WTC11 (cell line): Measurements from ENCODE around the gene ALOX15. TPM values are rescaled to one million over a fixed set of nuclear protein-coding genes. Genes with fewer than 3 reads are reported as not detected.

Experiments
- AFF4 ChIP-seq: sonication (generic); formaldehyde crosslinking; IDR thresholded peaks from 2 replicates; pipeline ENCODE4 v1.8.1; 2023; ENCODE audit warnings: mild to moderate bottlenecking, missing genetic modification reagents, borderline replicate concordance
- CREM ChIP-seq: sonication (generic); formaldehyde crosslinking; IDR thresholded peaks from 2 replicates; pipeline ENCODE4 v1.8.1; 2022; ENCODE audit warnings: mild to moderate bottlenecking, missing genetic modification reagents, moderate library complexity
- FOXP1 ChIP-seq: sonication (generic); formaldehyde crosslinking; IDR thresholded peaks from 2 replicates; pipeline ENCODE4 v1.8.0; 2022; ENCODE audit warnings: missing genetic modification reagents, mild to moderate bottlenecking, moderate library complexity, borderline replicate concordance
- HMGA2 ChIP-seq: fragments of 250-450 bp; sonication (Bioruptor Pico); IDR thresholded peaks from 2 replicates; pipeline ENCODE4 v1.4.0; 2021; ENCODE audit warnings: mild to moderate bottlenecking, moderate library complexity
- IRF2 ChIP-seq: sonication (generic); formaldehyde crosslinking; IDR thresholded peaks from 2 replicates; pipeline ENCODE4 v1.8.0; 2022; ENCODE audit warnings: low read depth, missing genetic modification reagents, borderline replicate concordance
- JAZF1 ChIP-seq: fragments of 250-450 bp; sonication (Bioruptor Pico); IDR thresholded peaks from 2 replicates; pipeline ENCODE4 v1.9.0; 2021; ENCODE audit warnings: moderate library complexity, mild to moderate bottlenecking, inconsistent platforms
- NFATC4 ChIP-seq: fragments of 250-450 bp; sonication (Bioruptor Pico); IDR thresholded peaks from 2 replicates; pipeline ENCODE4 v1.9.0; 2021; ENCODE audit warnings: mild to moderate bottlenecking
- NR1H2 ChIP-seq: sonication (generic); formaldehyde crosslinking; IDR thresholded peaks from 2 replicates; pipeline ENCODE4 v1.9.0; 2021; ENCODE audit warnings: mild to moderate bottlenecking, moderate library complexity, missing genetic modification reagents
- RELA ChIP-seq: sonication (generic); formaldehyde crosslinking; IDR thresholded peaks from 2 replicates; pipeline ENCODE4 v1.8.1; 2022; ENCODE audit warnings: missing genetic modification reagents, mild to moderate bottlenecking, borderline replicate concordance
- SMAD4 ChIP-seq: sonication (generic); formaldehyde crosslinking; IDR thresholded peaks from 2 replicates; pipeline ENCODE4 v1.8.0; 2022; ENCODE audit warnings: mild to moderate bottlenecking, missing genetic modification reagents
- SP1 ChIP-seq: sonication (generic); formaldehyde crosslinking; conservative IDR thresholded peaks from 2 replicates; pipeline ENCODE4 v1.8.1; 2022; ENCODE audit warnings: missing genetic modification reagents
- STAT6 ChIP-seq: sonication (generic); formaldehyde crosslinking; conservative IDR thresholded peaks from 2 replicates; pipeline ENCODE4 v1.8.1; 2023; ENCODE audit warnings: mild to moderate bottlenecking, low read depth, missing genetic modification reagents, moderate library complexity
- TP53 ChIP-seq: sonication (generic); formaldehyde crosslinking; IDR thresholded peaks from 2 replicates; pipeline ENCODE4 v1.8.1; 2023; ENCODE audit warnings: mild to moderate bottlenecking, missing genetic modification reagents
- USF1 ChIP-seq: sonication (generic); formaldehyde crosslinking; IDR thresholded peaks from 2 replicates; pipeline ENCODE4 v1.8.0; 2022; ENCODE audit warnings: mild to moderate bottlenecking, missing genetic modification reagents
- ZNF138 ChIP-seq: sonication (generic); formaldehyde crosslinking; conservative IDR thresholded peaks from 2 replicates; pipeline ENCODE4 v1.8.1; 2022; ENCODE audit warnings: mild to moderate bottlenecking, moderate library complexity, missing genetic modification reagents
- ZNF263 ChIP-seq: sonication (generic); formaldehyde crosslinking; IDR thresholded peaks from 2 replicates; pipeline ENCODE4 v1.8.1; 2022; ENCODE audit warnings: low read depth, mild to moderate bottlenecking, moderate library complexity, missing genetic modification reagents
- ZNF396 ChIP-seq: fragments of 250-450 bp; sonication (Bioruptor Pico); IDR thresholded peaks from 2 replicates; pipeline ENCODE4 v1.8.0; 2021; ENCODE audit warnings: mild to moderate bottlenecking, moderate library complexity, borderline replicate concordance
- ZNF423 ChIP-seq: fragments of 250-450 bp; sonication (Bioruptor Pico); IDR thresholded peaks from 2 replicates; pipeline ENCODE4 v2.1.2; 2022; ENCODE audit warnings: mild to moderate bottlenecking, moderate library complexity
- ZNF425 ChIP-seq: fragments of 250-450 bp; sonication (Bioruptor Pico); conservative IDR thresholded peaks from 2 replicates; pipeline ENCODE4 v1.9.0; 2021; ENCODE audit warnings: mild to moderate bottlenecking
- total RNA-seq: library from RNA; stranded (reverse); gene quantifications from 3 replicates; pipeline ENCODE4 v1.2.3, GENCODE V29; 2021
- TF ChIP-seq, protein P1 (sequence below): fragments of 250-450 bp; sonication (Bioruptor Pico); IDR thresholded peaks from 2 replicates; pipeline ENCODE4 v1.9.0; 2021; ENCODE audit warnings: moderate library complexity, mild to moderate bottlenecking, inconsistent platforms, borderline replicate concordance
- TF ChIP-seq, protein P2 (sequence below): sonication (generic); formaldehyde crosslinking; IDR thresholded peaks from 2 replicates; pipeline ENCODE4 v1.8.0; 2022; ENCODE audit warnings: mild to moderate bottlenecking, missing genetic modification reagents
- TF ChIP-seq, protein P3 (sequence below): sonication (generic); formaldehyde crosslinking; IDR thresholded peaks from 2 replicates; pipeline ENCODE4 v1.8.1; 2023; ENCODE audit warnings: mild to moderate bottlenecking, missing genetic modification reagents, moderate library complexity
- TF ChIP-seq, protein P4 (sequence below): fragments of 250-450 bp; sonication (Bioruptor Pico); IDR thresholded peaks from 2 replicates; pipeline ENCODE4 v2.1.2; 2022; ENCODE audit warnings: mild to moderate bottlenecking, moderate library complexity

Gene ALOX15
- total RNA-seq, 1 experiment from 2014 or later, result 0.50 TPM

- TF ChIP-seq ZNF263 (CRISPR knock-in tag) (0 out of 2 replicates have a peak, but pooled peaks have one; percentile 30), HMGA2 (CRISPR knock-in tag) (no peak), ZNF396 (CRISPR knock-in tag) (no peak), SMAD4 (no peak), TP53 (CRISPR knock-in tag) (no peak), ZNF138 (CRISPR knock-in tag) (no peak), CREM (CRISPR knock-in tag) (peak; percentile 56; the same call in 1 of the 2 replicates), RELA (0 out of 2 replicates have a peak, but pooled peaks have one; percentile 49), SP1 (CRISPR knock-in tag) (no peak), ZNF425 (CRISPR knock-in tag) (no peak), FOXP1 (CRISPR knock-in tag) (peak; percentile 84; the same call in 1 of the 2 replicates), USF1 (CRISPR knock-in tag) (no peak), IRF2 (no peak), AFF4 (CRISPR knock-in tag) (no peak), JAZF1 (CRISPR knock-in tag) (no peak), NFATC4 (CRISPR knock-in tag) (no peak), STAT6 (no peak), ZNF423 (0 out of 2 replicates have a peak, but pooled peaks have one; percentile 28), NR1H2 (CRISPR knock-in tag) (no peak)
- TF ChIP-seq, protein P1, sequence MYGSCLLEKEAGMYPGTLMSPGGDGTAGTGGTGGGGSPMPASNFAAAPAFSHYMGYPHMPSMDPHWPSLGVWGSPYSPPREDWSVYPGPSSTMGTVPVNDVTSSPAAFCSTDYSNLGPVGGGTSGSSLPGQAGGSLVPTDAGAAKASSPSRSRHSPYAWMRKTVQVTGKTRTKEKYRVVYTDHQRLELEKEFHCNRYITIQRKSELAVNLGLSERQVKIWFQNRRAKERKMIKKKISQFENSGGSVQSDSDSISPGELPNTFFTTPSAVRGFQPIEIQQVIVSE (CRISPR knock-in tag), result no peak
- TF ChIP-seq, protein P2, sequence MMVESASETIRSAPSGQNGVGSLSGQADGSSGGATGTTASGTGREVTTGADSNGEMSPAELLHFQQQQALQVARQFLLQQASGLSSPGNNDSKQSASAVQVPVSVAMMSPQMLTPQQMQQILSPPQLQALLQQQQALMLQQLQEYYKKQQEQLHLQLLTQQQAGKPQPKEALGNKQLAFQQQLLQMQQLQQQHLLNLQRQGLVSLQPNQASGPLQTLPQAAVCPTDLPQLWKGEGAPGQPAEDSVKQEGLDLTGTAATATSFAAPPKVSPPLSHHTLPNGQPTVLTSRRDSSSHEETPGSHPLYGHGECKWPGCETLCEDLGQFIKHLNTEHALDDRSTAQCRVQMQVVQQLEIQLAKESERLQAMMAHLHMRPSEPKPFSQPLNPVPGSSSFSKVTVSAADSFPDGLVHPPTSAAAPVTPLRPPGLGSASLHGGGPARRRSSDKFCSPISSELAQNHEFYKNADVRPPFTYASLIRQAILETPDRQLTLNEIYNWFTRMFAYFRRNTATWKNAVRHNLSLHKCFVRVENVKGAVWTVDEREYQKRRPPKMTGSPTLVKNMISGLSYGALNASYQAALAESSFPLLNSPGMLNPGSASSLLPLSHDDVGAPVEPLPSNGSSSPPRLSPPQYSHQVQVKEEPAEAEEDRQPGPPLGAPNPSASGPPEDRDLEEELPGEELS (CRISPR knock-in tag), result peak; percentile 82
- TF ChIP-seq, protein P3, sequence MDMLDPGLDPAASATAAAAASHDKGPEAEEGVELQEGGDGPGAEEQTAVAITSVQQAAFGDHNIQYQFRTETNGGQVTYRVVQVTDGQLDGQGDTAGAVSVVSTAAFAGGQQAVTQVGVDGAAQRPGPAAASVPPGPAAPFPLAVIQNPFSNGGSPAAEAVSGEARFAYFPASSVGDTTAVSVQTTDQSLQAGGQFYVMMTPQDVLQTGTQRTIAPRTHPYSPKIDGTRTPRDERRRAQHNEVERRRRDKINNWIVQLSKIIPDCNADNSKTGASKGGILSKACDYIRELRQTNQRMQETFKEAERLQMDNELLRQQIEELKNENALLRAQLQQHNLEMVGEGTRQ, result no peak
- TF ChIP-seq, protein P4, sequence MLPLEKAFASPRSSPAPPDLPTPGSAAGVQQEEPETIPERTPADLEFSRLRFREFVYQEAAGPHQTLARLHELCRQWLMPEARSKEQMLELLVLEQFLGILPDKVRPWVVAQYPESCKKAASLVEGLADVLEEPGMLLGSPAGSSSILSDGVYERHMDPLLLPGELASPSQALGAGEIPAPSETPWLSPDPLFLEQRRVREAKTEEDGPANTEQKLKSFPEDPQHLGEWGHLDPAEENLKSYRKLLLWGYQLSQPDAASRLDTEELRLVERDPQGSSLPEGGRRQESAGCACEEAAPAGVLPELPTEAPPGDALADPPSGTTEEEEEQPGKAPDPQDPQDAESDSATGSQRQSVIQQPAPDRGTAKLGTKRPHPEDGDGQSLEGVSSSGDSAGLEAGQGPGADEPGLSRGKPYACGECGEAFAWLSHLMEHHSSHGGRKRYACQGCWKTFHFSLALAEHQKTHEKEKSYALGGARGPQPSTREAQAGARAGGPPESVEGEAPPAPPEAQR (CRISPR knock-in tag), result no peak
- TF ChIP-seq, all 79 proteins: peak for 13
These were observed 57.2 kb downstream of the ALOX15 start, which contains the start of gene SMTNL2 (continued) for GRCh38 chr17:4584101-4584916.
